GM23248 (cell line): ENCODE results near the gene WAS. TPM values are rescaled to one million over a fixed set of nuclear protein-coding genes. Genes with fewer than 3 reads are reported as not detected.
"Not testable (repeated sequence)": the region's sequence is repeated elsewhere in the genome, so short reads cannot be mapped to it uniquely, and the experiment has no call there.

Experiments
- DNase-seq: peaks from one replicate; pipeline ENCODE4 v3.0.0-alpha.2; 2015
- H2AFZ ChIP-seq: fragments of 200-600 bp; sonication (generic); 2 replicates; pipeline ENCODE4 v1.6.1; 2016; ENCODE audit warnings: antibody characterized with exemption
- H3F3A ChIP-seq: fragments of 200-600 bp; sonication (generic); 2 replicates; pipeline ENCODE4 v1.6.1; 2016; ENCODE audit warnings: mild to moderate bottlenecking, antibody characterized with exemption, mixed run types; ENCODE audit not compliant: insufficient read depth
- H3K27ac ChIP-seq: fragments of 200-600 bp; sonication (generic); 2 replicates; pipeline ENCODE4 v1.5.1; 2016; ENCODE audit warnings: mild to moderate bottlenecking
- H3K27me3 ChIP-seq: fragments of 200-600 bp; sonication (generic); replicated peaks from 2 replicates; pipeline ENCODE4 v1.6.1; 2016; ENCODE audit warnings: mild to moderate bottlenecking; ENCODE audit not compliant: insufficient read depth
- H3K36me3 ChIP-seq: fragments of 200-600 bp; sonication (generic); 2 replicates; pipeline ENCODE4 v1.6.1; 2016; ENCODE audit warnings: low read depth, mild to moderate bottlenecking
- H3K4me1 ChIP-seq: fragments of 200-600 bp; sonication (generic); 2 replicates; pipeline ENCODE4 v1.6.1; 2016; ENCODE audit warnings: mild to moderate bottlenecking; ENCODE audit not compliant: insufficient read depth
- H3K4me2 ChIP-seq: fragments of 200-600 bp; sonication (generic); one replicate; pipeline ENCODE4 v1.6.1; 2016; ENCODE audit warnings: mild to moderate bottlenecking; ENCODE audit not compliant: unreplicated experiment
- H3K4me3 ChIP-seq: fragments of 200-600 bp; sonication (generic); 2 replicates; pipeline ENCODE4 v1.5.1; 2016; ENCODE audit warnings: mild to moderate bottlenecking
- H3K79me2 ChIP-seq: fragments of 200-600 bp; sonication (generic); 2 replicates; pipeline ENCODE4 v1.6.1; 2016; ENCODE audit warnings: mild to moderate bottlenecking; ENCODE audit not compliant: insufficient read depth
- H3K9ac ChIP-seq: fragments of 200-600 bp; sonication (generic); 2 replicates; pipeline ENCODE4 v1.6.1; 2016; ENCODE audit warnings: mild to moderate bottlenecking
- H3K9me2 ChIP-seq: fragments of 200-600 bp; sonication (generic); 2 replicates; pipeline ENCODE4 v1.6.1; 2016; ENCODE audit warnings: mixed run types, mild to moderate bottlenecking, moderate library complexity; ENCODE audit not compliant: insufficient read depth
- H3K9me3 ChIP-seq: fragments of 200-600 bp; sonication (generic); one replicate; pipeline ENCODE4 v1.6.1; 2017; ENCODE audit warnings: low read depth
- H4K20me1 ChIP-seq: fragments of 200-600 bp; sonication (generic); 2 replicates; pipeline ENCODE4 v1.6.0; 2016; ENCODE audit not compliant: insufficient read depth
- EZH2 ChIP-seq: fragments of 200-600 bp; sonication (generic); IDR thresholded peaks from 2 replicates; pipeline ENCODE4 v1.6.1; 2018; ENCODE audit warnings: antibody characterized with exemption, mild to moderate bottlenecking; ENCODE audit not compliant: insufficient read depth, poor library complexity, severe bottlenecking
- EZH2phosphoT487 ChIP-seq: fragments of 200-600 bp; sonication (generic); IDR thresholded peaks from 2 replicates; pipeline ENCODE4 v1.6.1; 2018; ENCODE audit warnings: antibody characterized with exemption, moderate library complexity, mild to moderate bottlenecking, low read depth; ENCODE audit not compliant: insufficient read depth
- WGBS, 2 experiments: methylation state at CpG; one replicate each; pipeline ENCODE4 v1.1.6; 2015 to 2017; ENCODE audit warnings: low lambda C conversion rate in 2 of 2, low coverage in 1 of 2; ENCODE audit errors: missing lambda C conversion rate in 2 of 2; 5-methylcytosine and 5-hydroxymethylcytosine counted together
- in situ Hi-C: fragments of 300-500 bp; cut with MboI; formaldehyde crosslinking; loops from 2 replicates; pipeline ENCODE4 v1.15.0; 2020
- polyA plus RNA-seq: library from polyadenylated mRNA; unstranded; fragments of >200 nt; fragmentation: Nextera tagmentation; extraction: Ambion mirVana; gene quantifications from 2 replicates; pipeline ENCODE4 v1.2.1, GENCODE V29; 2016
- total RNA-seq: library from RNA; depleted of rRNA; stranded (reverse); fragments of >200 nt; shearing (Covaris generic); gene quantifications from 2 replicates; pipeline ENCODE4 v1.2.3, GENCODE V29; 2014

WAS gene
- total and polyA plus RNA-seq, 2 experiments from 2014 or later = not detected

- H4K20me1 ChIP-seq = no peaks in the 10 kb centered on the region
- H3K4me1 ChIP-seq = no peaks in the 10 kb centered on the region
- no peaks in the 10 kb centered on the region for H3K9me3 ChIP-seq
- no peak overlapping the region for H3K9ac ChIP-seq
- no peak overlapping the region for H3K4me3 ChIP-seq
- TF ChIP-seq EZH2 = no peak
- TF ChIP-seq EZH2phosphoT487 = no peak
- in situ Hi-C loops = no loop called here
- no peak overlapping the region for H2AFZ ChIP-seq
- H3K27ac ChIP-seq = no peak overlapping the region
- no peaks in the 10 kb centered on the region for H3F3A ChIP-seq
- no peaks in the 10 kb centered on the region for H3K36me3 ChIP-seq
- no peaks in the 10 kb centered on the region for H3K27me3 ChIP-seq
- peak; percentile 72 for DNase-seq
- no peaks in the 10 kb centered on the region for H3K79me2 ChIP-seq
- WGBS, 2 experiments = 0 to 3% methylated on average over 6 of the region's 6 CpGs
- H3K9me2 ChIP-seq = no peaks in the 10 kb centered on the region
- no peak overlapping the region for H3K4me2 ChIP-seq
These were observed 35.3 kb upstream of the WAS start for GRCh38 chrX:48648336-48648751.

DNA sequence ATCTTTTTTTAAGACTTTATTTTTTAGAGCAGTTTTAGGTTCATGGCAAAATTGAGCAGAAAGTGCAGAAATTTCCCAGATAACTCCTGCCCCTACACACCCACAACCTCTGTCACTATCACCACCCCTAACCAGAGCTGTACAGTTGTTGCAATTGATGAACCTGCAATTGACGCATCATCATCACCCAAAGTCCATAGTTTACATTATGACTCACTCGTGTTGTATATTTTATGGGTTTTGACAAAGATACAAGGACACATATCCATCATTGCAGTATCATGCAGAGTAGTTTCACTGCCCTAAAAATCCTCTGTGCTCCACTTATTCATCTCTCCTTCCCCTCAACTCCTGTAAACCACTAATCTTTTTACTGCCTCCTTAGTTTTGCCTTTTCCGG is 34.5 kb upstream of the WAS start:
- no peak overlapping the region for H3K9ac ChIP-seq
- no peak overlapping the region for H3K4me3 ChIP-seq
- no peak overlapping the region for H3K27ac ChIP-seq
- in situ Hi-C loops = no loop called here
- no peak overlapping the region for H3K4me2 ChIP-seq
- DNase-seq = no peak
- no peaks in the 10 kb centered on the region for H3K9me2 ChIP-seq
- H2AFZ ChIP-seq = no peak overlapping the region
- H3K9me3 ChIP-seq = no peaks in the 10 kb centered on the region
- TF ChIP-seq EZH2phosphoT487 = no peak
- no peak for TF ChIP-seq EZH2
- H3K36me3 ChIP-seq = no peaks in the 10 kb centered on the region
- H3K27me3 ChIP-seq = no peaks in the 10 kb centered on the region
- no peaks in the 10 kb centered on the region for H3K79me2 ChIP-seq
- 25 to 35% methylated on average over 3 of the region's 3 CpGs for WGBS, 2 experiments
- no peaks in the 10 kb centered on the region for H4K20me1 ChIP-seq
- no peaks in the 10 kb centered on the region for H3F3A ChIP-seq
- H3K4me1 ChIP-seq = no peaks in the 10 kb centered on the region

GRCh38 chrX:48652055-48652579 is 31.5 kb upstream of the WAS start:
- not testable (repeated sequence) for H4K20me1 ChIP-seq, H3K9ac ChIP-seq, H3K9me3 ChIP-seq, H3K9me2 ChIP-seq, H3F3A ChIP-seq, H3K4me2 ChIP-seq, H2AFZ ChIP-seq, H3K4me1 ChIP-seq, H3K4me3 ChIP-seq, H3K36me3 ChIP-seq, DNase-seq, H3K27me3 ChIP-seq, H3K27ac ChIP-seq, H3K79me2 ChIP-seq
- in situ Hi-C loops = loop anchor here (25.0 kb wide), 1 partner anchor 260 kb away; the partner anchor contains the start of genes PIM2 and SLC35A2
- 88 to 89% methylated on average over 5 of the region's 5 CpGs for WGBS, 2 experiments

DNA sequence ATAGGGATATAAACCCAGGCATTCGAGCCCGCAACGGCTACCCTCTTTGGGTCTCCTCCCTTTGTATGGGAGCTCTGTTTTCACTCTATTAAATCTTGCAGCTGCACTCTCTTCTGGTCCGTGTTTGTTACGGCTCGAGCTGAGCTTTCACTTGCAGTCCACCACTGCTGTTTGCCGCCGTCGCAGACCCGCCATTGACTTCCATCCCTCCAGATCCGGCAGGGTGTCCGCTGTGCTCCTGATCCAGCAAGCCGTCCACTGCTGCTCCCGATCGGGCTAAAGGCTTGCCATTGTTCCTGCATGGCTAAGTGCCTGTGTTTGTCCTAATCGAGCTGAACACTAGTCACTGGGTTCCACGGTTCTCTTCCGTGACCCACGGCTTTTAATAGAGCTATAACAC is 28.9 kb upstream of the WAS start:
- H3K4me2 ChIP-seq, H3K9me2 ChIP-seq, DNase-seq, H3K4me3 ChIP-seq, H2AFZ ChIP-seq, H3K9me3 ChIP-seq, H3K36me3 ChIP-seq, H3K4me1 ChIP-seq, H3K27me3 ChIP-seq, H4K20me1 ChIP-seq, H3K27ac ChIP-seq, H3F3A ChIP-seq, H3K9ac ChIP-seq, H3K79me2 ChIP-seq: not testable (repeated sequence)
- in situ Hi-C loops = loop anchor here (25.0 kb wide), 1 partner anchor 258 kb away; the partner anchor contains the start of genes PIM2 and SLC35A2
- 42 to 55% methylated on average over 14 to 19 of the region's 19 CpGs for WGBS, 2 experiments

- not testable (repeated sequence) for H3K9ac ChIP-seq, H2AFZ ChIP-seq, H3K27ac ChIP-seq, H3K4me1 ChIP-seq, H3K27me3 ChIP-seq, H3F3A ChIP-seq, DNase-seq, H3K4me2 ChIP-seq, H3K9me3 ChIP-seq, H3K79me2 ChIP-seq, H3K4me3 ChIP-seq, H3K36me3 ChIP-seq, H4K20me1 ChIP-seq, H3K9me2 ChIP-seq
- WGBS, 2 experiments = 80 to 89% methylated on average over 8 to 11 of the region's 34 CpGs
- in situ Hi-C loops = loop anchor here (25.0 kb wide), 1 partner anchor 253 kb away; the partner anchor contains the start of genes PIM2 and SLC35A2
These were observed 23.9 kb upstream of the WAS start for GRCh38 chrX:48659686-48660085.
